OCI-M2 (cell line): ENCODE results near the gene SAMD4B.

Experiments used
- DNase-seq: peaks from one replicate; lab custom pipeline; 2025; ENCODE audit not compliant: unreplicated experiment; lab: John Stamatoyannopoulos, UW

The SAMD4B gene

DNA sequence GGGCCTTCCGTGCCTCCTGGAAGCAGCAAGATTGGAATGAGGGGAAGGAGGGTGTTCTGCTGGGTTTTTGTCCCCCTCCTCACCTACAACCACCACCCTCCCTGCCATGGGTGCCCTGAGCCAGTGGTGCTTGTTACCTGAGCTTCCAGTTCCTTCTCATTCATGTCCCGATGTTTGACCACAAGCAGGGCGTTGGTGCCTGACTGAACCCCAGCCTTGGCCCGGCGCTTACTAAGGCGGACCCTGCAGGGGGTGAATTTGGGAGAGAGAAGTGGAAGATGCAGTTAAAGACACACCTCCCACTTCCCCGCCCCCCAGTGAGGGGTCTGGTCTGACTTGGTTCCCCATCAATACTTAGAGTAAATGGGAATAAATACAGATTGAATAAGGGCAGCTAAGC, 44.3 kb downstream of the SAMD4B start:
- DNase-seq: no peak

DNA sequence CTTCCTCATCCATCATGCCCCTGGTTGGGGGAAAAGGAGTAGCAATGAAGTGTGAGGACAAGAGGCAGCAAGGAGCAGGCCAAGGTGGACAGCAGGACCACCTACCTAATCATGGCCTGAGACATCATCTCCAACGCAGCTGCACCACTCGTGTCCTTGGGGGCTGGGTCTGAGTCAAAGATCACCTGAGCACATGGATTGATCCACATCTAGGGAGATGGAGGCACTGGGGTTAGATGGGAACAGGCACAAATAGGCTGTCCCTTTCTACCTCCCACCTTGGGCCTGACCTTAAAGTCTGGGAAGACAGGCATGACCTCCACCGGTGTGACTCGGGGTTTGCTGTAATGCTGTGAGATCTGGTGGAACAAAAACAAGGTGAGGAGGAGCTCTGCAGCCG, 46.4 kb downstream of the SAMD4B start:
- no peak for DNase-seq

DNA sequence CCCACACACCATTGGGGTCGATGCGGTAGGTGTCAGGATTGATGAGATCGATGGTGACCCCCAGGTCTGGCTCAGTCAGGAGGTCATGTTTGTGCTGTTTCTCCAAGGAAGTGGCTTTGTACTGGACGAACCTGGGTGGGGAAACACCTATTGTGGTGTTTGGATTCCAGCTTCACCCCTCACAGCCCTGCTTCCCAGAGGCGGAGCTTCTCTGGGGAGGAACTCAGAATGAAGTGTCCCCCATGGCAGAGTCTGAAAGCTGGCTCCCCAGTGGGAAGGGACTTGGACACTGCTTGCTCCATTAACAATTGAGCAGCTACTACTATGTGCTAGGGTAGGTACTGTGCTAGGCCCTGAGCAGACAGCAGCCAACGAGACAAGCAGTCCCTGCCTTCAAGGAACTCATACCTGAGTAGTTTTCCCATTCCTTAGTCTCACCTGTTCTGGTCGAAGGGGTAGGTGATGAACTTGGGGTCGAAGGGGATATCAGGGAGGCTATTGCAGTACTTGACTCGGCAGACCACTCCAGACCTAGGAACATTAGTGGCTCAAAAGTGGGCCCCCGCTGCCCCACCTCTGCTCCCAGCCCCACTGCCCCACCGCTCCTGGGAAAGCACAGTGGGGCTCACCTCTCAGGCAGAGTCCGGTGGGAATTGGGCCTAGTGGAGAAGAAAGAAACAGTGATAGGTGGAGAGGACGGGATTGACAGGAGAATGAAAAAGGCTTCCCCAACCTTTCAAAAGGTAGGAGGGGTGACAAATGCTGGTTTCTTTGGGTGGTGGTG, 47.6 kb downstream of the SAMD4B start:
- no peak for DNase-seq

DNA sequence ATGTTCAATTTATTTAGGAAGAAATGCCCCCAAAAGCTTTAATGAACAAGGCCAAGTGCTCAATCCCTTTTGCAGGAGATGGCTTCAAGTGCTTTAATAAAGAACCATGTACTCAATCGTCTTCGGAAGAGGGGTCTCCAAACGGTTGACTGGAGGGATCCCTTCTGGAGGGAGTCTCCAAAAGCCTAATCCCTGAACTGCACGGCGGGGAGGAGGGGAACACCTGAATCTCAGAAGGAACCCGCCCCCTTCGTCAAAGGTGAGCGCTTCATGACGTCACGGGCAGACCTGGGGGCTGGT, 48.2 kb downstream of the SAMD4B start:
- no peak for DNase-seq

DNA sequence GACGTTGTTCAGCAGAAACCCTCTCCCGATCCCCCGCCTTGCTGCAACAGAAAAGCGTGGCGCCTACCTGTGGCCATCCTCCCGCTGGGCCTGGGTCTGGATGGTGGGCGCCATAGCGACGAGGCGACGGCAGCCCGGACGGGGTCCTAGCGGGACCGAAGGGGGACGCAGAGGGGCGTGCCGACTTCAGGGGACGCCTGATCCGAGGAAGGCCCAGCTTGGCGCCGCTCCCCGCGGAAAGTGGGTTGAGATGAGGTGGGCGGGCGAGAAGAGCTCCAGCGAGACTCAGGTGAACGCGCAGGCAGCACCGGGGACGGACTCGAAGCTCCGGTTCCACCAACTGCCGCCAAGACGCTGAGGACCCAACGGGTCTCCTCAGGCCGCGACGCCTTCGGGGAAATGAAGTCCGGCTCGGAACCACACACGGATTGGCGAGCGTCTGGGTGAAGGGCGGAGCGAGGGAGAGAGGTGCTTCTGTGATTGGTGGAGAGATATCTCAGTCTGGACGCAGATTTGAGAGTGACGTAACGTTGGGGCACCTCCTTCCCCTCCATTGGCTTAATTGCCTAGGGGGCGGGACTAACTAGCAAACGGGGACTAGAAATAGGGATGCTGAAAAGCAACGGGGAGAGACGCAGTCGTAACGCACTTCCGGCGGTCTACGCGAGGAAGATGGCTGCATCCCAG, 48.7 kb downstream of the SAMD4B start, which contains the start of the genes MED29 and PAF1:
Gene MED29 (plus strand): TSS at position 628 of the 687 bp plus-strand sequence. CDS start 45 bp downstream, at position 673.
Gene PAF1 (minus strand): TSS at position 356 of the 687 bp plus-strand sequence. CDS start 242 bp downstream, at position 114.
- peak; percentile 99 for DNase-seq

DNA sequence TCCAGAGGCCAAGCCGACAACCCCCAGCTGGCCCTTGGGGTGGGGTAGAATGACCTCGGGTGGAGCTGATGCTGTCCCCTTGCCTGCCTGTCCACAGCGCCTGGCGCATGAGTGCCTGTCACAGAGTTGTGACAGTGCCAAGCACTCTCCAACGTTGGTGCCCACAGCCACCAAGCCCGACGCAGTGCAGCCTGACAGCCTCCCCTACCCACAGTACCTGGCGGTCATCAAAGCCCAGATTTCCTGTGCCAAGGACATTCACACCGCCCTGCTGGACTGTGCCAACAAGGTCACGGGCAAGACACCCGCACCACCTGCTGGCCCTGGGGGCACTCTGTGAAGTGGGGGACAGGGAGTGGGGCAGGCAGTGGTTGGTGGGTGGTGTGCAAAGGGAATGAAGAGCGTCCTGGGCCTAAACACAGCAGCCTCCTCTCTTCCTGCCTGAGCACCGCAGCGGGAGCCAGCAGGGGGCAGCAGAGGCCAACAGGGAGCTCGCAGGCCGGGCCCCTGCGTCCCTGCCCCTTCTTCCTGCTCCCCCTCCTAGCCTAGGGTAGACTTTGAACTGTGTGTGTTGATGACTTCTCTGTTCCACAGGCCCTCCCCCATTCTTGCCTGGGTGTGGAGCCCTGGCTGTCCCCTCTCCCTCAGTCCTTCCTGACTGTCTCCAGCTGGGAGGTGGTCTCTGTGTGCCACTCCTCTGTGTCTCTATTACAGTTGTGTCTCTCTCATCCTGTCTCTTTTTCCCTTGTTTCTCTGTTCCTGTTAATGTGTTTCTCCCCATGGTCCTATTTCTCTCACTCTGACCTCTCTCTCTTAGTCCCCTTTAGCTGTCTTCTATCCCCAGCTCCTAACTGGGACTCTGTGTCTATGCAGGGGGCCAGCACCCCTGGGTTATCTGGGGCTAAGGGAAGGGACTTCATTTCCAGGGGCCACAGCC, 55.4 kb downstream of the SAMD4B start:
- DNase-seq: peak; percentile 84

DNA sequence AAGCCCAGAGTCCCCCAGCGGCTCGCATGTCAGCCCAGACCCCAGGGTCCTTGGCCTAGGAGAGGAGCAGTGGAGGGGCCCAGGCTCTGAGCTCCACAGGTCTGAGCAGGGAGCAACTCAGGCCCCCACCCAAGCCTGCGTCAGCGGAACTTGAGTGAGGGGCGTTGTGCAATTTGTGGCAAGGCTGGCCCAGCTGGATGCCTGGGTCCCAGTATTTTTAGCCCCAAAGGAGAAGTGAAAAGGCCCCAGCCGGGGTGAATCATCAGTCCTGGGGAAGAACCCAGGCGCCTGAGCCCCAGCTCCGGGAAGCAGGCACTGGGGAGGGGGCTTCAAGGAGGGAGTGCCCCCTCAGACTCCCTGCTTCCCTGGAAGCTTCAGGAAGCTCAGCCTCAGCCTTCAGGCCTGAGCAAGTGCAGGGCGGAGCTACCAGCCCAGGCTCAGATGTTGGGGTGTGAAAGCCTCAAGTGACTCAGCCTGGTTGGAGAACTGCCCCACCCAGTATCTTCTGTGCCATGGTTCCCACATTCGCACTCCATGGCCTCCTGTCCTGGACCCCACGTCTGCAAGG, 56.2 kb downstream of the SAMD4B start:
- no peak for DNase-seq

DNA sequence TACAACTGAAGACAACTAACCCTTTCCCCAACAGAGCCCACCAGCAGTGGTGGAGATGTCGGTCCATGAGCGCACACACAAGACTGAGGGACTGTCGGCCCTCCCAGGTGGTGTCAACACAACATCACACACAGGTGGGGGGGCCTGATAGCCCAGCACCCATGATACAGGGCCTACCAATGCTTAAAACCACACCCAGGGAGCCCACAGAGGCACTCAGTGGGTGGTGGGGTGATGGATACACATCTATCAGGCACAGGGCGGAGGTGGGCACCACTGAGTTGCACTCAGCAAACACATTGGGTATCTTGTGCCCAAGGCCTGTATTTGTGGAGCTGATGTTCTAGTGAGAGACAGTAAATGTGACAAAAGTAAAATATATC, 57.4 kb downstream of the SAMD4B start:
- DNase-seq: no peak

DNA sequence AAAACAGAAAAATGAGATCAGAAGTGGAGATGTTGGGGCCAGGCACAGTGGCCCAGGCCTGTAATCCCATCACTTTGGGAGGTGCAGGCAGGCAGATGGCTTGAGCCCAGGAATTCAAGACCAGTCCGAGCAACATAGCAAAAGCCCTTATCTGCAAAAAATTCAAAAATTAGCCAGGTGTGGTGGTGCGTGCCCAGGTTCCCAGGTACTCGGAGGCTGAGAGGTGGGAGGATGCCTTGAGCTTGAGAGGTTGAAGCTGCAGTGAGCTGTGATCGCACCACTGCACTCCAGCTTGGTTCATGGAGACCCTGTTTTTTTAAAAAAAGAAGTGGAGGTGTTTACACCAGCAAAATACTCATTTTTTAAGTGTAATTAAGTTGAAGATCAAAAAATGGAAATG, 57.8 kb downstream of the SAMD4B start:
- DNase-seq: no peak

DNA sequence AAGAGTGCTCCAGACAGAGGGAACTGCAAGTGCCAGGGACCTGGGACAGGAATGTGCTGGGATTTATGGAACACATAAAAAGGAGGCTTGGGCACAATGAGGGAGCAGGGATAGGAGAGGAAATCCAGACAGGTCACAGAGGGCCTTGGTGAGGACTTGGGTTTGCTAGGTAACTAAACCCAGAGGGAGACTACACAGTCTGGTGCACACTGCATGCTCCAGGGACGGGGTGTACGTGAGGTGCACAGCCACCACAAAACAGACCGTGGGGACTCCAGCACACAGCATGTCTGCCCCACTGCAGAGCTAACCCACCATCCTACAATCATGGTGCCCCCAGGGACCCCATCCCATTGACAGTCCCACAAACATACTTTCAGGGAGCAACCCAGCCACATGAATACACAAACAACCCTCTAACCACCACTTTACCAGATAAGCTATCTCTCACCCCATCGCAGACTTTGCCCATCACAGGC, 58.9 kb downstream of the SAMD4B start:
- DNase-seq: no peak

DNA sequence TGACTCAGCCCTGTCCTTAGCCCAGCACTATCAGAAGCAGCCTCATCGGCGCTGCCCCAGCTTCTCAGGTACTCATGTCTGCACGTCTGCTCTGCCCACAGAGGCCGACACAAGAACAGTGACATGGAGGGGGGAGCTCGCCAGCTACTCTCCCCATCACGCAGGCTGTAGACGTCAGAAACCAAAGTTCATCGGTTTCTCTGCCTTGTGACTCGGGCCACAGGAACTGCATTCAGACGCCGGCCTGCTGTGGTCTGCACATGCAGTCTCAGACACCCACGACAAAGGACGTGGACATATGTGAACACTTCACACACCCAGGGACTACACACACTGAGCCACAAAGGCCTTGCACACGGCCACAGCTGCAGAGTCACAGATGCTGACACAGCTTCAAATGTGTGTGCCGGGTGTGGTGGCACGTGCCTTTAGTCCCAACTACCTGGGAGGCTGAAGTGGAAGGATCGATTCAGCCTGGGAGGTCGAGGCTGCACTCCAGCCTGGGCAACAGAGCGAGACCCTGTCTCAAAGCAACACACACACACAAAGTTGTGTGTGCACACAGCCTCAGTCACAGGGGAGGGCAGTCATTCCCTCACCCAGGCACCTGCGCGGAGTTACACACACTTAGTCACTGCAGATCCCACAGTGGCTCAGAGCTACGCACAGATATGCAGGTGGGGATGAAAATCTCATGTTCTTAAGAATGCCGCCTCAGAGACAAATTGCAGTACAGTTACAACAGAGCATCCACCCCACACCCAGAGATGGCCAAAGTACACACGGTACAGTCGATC, 59.5 kb downstream of the SAMD4B start:
- no peak for DNase-seq

DNA sequence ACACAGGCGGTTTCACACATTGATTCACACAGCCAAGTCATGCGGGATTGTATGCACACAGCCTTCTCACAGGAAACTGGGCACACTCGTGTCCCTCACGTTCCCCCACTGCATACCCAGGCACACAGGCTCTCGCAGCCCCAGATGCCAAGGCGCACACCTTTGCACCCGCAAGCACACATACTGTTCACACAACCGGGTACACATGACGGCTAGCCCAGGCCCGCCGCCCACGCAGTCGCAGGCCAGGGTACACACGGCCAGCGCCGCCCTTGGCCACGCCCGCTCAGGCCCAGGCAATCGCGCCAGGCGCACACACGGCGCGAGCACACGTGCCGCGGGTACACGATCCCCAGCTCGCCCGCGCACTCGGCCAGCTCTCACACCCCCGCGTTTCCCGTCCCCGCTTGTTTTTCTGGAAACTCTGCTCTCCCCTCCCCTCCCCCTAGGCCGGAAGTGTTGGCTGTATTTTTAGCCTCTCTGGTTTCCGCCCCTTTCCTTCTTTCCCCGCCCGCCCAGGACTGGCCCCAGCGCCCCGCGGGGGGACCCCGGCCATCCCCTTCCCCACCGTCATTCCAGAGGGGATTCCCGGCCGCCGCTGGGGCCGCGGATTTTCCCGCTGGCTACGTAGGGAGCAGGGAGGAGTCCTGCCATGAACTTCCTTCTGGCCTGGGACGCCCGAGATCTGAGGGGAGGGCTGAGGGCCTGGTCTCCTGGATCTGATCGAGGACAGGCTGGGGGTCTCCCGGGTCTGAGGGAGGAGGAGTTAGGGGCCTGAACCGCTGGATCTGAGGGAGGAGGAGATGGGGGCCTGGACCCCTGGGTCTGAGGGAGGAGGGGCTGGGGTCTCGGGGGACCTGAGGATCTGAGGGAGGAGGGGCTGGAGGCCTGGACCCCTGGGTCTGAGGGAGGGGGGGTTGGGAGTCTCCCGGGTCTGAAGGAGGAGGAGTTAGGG, 60.4 kb downstream of the SAMD4B start:
- peak; percentile 64 for DNase-seq

DNA sequence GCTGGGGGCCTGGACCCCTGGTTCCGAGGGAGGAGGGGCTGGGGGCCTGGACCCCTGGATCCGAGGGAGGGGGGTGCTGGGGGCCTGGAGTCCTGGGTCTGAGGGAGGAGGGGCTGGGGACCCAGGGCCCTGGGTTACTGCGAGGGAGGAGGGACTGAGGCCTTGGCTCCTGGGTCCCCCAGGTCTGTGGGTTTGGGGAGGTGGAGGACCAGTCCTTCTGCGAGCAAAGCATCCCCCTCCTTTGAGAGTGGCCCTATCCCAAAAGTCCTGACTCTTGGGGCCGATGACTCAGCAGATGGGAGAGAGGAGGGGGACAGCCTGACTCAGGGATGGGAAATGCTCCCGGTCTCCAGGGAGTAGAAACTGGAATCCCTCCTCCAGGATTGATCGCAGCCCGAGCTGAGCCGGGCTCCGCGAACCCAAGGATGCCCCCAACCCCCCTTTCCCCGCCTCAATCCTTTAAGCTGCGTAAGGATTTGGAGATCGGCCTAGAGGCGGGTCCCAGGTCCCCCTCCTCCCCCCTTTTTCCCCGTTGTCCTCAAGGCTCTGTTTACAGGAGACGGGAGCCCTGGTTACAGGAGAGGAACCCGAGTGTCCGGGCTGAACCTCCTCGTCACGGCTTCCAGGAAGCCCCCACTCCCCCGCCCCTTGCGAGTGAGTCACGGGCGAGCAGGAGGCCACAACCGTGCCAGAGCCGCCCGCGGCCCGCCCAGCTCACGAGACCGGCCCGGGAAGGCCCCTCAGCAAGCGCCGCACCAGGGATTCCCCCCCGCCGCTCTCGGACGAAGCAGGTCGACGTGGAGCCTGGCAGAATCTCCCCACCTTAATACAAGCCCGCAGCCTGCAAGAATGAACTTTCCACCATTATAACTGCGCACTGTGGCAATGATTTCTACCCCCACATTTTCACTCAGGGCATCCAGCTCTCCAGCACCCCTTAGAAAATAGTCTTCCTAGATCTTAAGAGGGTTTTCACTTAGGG, 61.4 kb downstream of the SAMD4B start:
- DNase-seq: no peak

DNA sequence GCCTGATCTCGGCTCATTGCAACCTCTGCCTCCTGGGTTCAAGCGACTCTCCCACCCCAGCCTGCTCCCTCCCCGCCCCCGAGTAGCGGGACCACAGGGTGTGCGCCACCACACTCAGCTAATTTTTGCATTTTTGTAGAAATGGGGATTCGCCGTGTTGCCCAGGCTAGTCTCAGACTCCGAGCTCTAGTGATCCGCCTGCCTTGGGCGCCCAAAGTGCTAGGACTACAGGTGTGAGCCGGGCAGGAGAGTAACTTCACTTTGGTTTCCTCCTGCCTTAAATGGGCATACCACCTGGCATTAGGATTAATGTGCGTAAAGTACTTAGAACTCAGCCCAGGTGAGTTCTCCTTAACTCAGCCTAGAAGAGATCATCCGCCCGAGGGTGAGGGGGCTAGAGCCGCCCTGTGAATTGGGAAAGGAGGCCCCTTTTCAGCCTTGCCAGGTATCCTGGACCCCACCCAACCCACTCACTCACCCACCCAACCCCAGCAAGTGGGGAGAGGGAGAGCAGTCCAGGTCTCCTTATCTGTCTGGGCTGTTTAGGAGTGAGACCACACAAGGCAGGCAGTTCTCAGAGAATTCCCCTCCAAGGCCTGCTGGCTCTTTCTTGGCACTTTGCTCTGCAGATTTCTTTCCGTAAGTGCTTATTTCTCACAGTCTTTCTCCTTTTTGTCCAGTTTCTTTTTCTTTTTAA, 63.2 kb downstream of the SAMD4B start:
- DNase-seq: no peak

DNA sequence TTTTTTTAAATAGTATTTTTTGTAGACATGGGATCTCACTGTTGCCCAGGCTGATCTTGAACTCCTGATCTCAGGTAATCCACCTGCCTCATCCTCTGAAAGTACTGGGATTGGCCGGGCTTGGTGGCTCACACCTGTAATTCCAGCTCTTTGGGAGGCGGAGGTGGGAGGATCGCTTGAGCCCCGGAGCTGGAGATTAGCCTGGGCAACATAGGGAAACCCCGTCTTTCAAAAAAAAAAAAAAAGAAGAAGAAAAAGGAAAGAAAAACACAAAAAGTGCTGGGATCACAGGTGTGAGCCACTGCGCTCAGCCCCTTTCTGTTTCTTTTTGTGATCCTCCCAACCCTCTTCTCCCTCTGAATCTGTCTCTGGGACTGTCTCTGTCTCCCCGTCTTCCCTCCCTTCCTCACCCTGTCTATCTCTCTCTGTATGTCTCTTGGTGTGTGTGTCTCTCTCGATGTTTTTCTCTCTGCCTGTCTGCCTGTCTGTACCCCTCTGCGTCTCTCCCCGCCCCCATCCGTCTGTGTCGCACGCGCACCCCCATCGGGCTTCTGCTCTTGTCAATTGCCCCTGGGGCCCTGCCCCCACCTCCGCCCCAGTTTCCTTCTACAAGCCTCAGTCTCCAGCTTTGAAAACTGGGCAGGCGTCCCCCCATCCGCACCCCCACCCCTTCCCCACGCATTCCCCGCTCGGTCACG, 63.9 kb downstream of the SAMD4B start:
- no peak for DNase-seq

DNA sequence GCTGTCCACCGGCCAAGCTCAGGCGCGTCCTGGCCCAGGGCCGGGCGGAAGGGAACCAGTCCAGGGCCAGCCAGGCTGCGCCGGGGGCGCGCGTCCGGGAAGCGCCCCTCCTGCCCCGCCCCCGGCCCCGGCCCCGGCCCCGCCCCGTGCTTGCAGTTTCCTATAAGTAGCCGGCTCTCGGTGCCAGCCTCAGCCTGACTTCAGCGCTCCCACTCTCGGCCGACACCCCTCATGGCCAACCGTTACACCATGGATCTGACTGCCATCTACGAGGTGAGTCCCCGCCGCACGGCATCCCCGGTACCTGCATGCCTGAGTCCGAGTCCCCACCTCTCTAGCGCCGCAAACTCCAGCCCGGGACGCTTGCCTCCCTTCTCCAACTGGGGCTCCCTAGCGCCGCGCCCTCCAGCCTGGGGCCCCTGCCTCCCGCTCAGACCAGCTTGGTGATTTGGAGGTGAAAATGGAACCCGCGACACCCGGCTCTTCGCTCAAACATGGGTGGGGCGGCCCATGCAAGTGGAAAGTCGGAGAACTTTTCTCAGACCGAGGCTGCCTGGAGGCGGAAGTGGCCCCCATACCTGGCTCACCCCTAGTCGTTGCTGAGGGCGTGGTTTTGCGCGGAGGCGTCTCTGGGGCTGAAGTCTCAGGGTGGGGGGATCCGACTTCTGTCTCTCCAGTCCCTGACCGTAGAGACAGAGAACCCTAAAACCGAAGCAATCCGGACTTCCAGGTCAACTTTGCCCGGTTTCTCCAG, 64.6 kb downstream of the SAMD4B start, which contains the start of gene ZFP36:
Gene ZFP36 (plus strand): TSS at position 192 of the 754 bp plus-strand sequence. CDS start 58 bp downstream, at position 250.
- peak; percentile 69 for DNase-seq
